ENCODE results near the gene TEKTIP1.

Gene TEKTIP1

GRCh38 chr19:3517638-3518037 is 21.3 kb upstream of the TEKTIP1 start:
- no peak for TF ChIP-seq CTCF (IDR thresholded peaks at IDR 0.05)

- no peak for TF ChIP-seq CTCF (IDR thresholded peaks at IDR 0.05)
Observed at GRCh38 chr19:3518255-3518654, 20.7 kb upstream of the TEKTIP1 start.

- TF ChIP-seq CTCF (IDR thresholded peaks at IDR 0.05) = no peak
Observed at GRCh38 chr19:3518659-3519058, 20.3 kb upstream of the TEKTIP1 start.

GRCh38 chr19:3519126-3519525 is 19.8 kb upstream of the TEKTIP1 start:
- no peak for TF ChIP-seq CTCF (IDR thresholded peaks at IDR 0.05)

GRCh38 chr19:3520166-3521103 is 18.5 kb upstream of the TEKTIP1 start:
- no peak for TF ChIP-seq CTCF (IDR thresholded peaks at IDR 0.05)

- TF ChIP-seq CTCF (IDR thresholded peaks at IDR 0.05) = no peak
Observed at GRCh38 chr19:3521104-3521445, 17.9 kb upstream of the TEKTIP1 start.

GRCh38 chr19:3522421-3523360 is 16.3 kb upstream of the TEKTIP1 start:
- no peak for TF ChIP-seq CTCF (IDR thresholded peaks at IDR 0.05)
